HepG2 (cell line): ENCODE results near the gene NUDT22. TPM values are rescaled to one million over a fixed set of nuclear protein-coding genes. Genes with fewer than 3 reads are reported as not detected.

Source experiments
- ATAC-seq: fragments of 200-7000 bp; cut with Tn5 transposase; 3 replicates; pipeline ENCODE4 v1.9.1; 2020; ENCODE audit warnings: mild to moderate bottlenecking, moderate library complexity
- BruUV-seq: library from RNA; stranded (reverse); fragments of 400-500 nt; replicated peaks from 2 replicates; lab custom pipeline; 2021; lab: Mats Ljungman, UMichigan
- CTCF ChIA-PET: fragments of 300-600 bp; formaldehyde crosslinking; extraction: SDS; loops from one replicate; lab custom pipeline; 2021; ENCODE audit warnings: low total read pairs, inconsistent platforms, low intra/inter-chr PET ratio; lab: Yijun Ruan, JAX
- POLR2A ChIA-PET: fragments of 350-600 bp; sonication (Branson Sonifier 250); formaldehyde crosslinking; loops from one replicate; lab custom pipeline; 2020; ENCODE audit warnings: antibody characterized with exemption, inconsistent platforms; lab: Yijun Ruan, JAX
- DNase-seq: peaks from one replicate; pipeline ENCODE4 v3.0.0-alpha.2; 2015; ENCODE audit warnings: low spot score
- FAIRE-seq: peaks from 3 replicates; lab custom pipeline; 2011; peaks lifted over from hg19 to GRCh38; lab: Jason Lieb, UNC
- H2AFZ ChIP-seq: one replicate; pipeline ENCODE4 v1.6.1; 2011; ENCODE audit warnings: low read length, inconsistent platforms
- H3K27ac ChIP-seq: fragments of 300-600 bp; 3 replicates; pipeline ENCODE4 v1.8.0; 2011; ENCODE audit warnings: mixed run types, mild to moderate bottlenecking, mixed read lengths, low read length, inconsistent platforms; ENCODE audit not compliant: insufficient read depth; ENCODE audit errors: extremely low read length
- H3K27me3 ChIP-seq, 2 experiments: fragments of 200-600 bp in 1 of 2; 2 replicates in 1 of 2; 3 replicates in 1 of 2; pipeline versions ENCODE4 v1.6.0 to v1.8.0; 2011; ENCODE audit warnings: low read length in 2 of 2, mild to moderate bottlenecking in 2 of 2, moderate library complexity in 2 of 2, inconsistent platforms in 1 of 2; ENCODE audit not compliant: insufficient read depth in 2 of 2, control insufficient read depth in 1 of 2
- H3K36me3 ChIP-seq, 2 experiments: fragments of 200-600 bp in 1 of 2; replicated peaks in 1 of 2; 2 replicates in 1 of 2; 3 replicates in 1 of 2; pipeline versions ENCODE4 v1.5.1 to v1.8.0; 2011; ENCODE audit warnings: low read length in 2 of 2, inconsistent platforms in 1 of 2; ENCODE audit not compliant: insufficient read depth in 2 of 2, control insufficient read depth in 1 of 2
- H3K4me1 ChIP-seq: 2 replicates; pipeline ENCODE4 v1.5.1; 2012; ENCODE audit warnings: low read length, inconsistent platforms; ENCODE audit not compliant: insufficient read depth
- H3K4me2 ChIP-seq: 2 replicates; pipeline ENCODE4 v1.6.0; 2011; ENCODE audit warnings: low read depth, low read length, inconsistent platforms
- H3K4me3 ChIP-seq, 3 experiments: fragments of 200-600 bp in 1 of 3; sonication (generic), shearing (Covaris generic) in 1 of 3; replicated peaks in 1 of 3; 2 replicates each; pipeline ENCODE4 v1.5.1; 2011 to 2016; ENCODE audit warnings: low read length in 3 of 3, inconsistent platforms in 2 of 3, low read depth in 2 of 3, mild to moderate bottlenecking in 2 of 3, control low read depth in 1 of 3, mixed read lengths in 1 of 3; ENCODE audit not compliant: insufficient read depth in 1 of 3
- H3K79me2 ChIP-seq: one replicate; pipeline ENCODE4 v1.6.1; 2011; ENCODE audit warnings: low read length, inconsistent platforms; ENCODE audit not compliant: insufficient read depth
- H3K9ac ChIP-seq: 2 replicates; pipeline ENCODE4 v1.6.0; 2011; ENCODE audit warnings: mild to moderate bottlenecking, low read depth, low read length, inconsistent platforms; ENCODE audit not compliant: insufficient read depth
- H3K9me3 ChIP-seq: 2 replicates; pipeline ENCODE4 v1.5.1; 2012; ENCODE audit warnings: mild to moderate bottlenecking, low read length
- H4K20me1 ChIP-seq: 2 replicates; pipeline ENCODE4 v1.6.0; 2011; ENCODE audit warnings: inconsistent platforms, mild to moderate bottlenecking, low read length, moderate library complexity; ENCODE audit not compliant: insufficient read depth
- ARNTL ChIP-seq: sonication (generic); formaldehyde crosslinking; IDR thresholded peaks from 2 replicates; pipeline ENCODE4 v1.4.0; 2020; ENCODE audit warnings: mild to moderate bottlenecking, missing genetic modification reagents
- ATRX ChIP-seq: sonication (generic); formaldehyde crosslinking; IDR thresholded peaks from 2 replicates; pipeline ENCODE4 v1.4.0; 2020; ENCODE audit warnings: missing genetic modification reagents, borderline replicate concordance
- HCFC1 ChIP-seq: fragments of 150-350 bp; IDR thresholded peaks from 2 replicates; pipeline ENCODE4 v1.6.1; 2014; ENCODE audit warnings: low read depth, low read length
- NR2F6 ChIP-seq, 2 experiments: IDR thresholded peaks; 2 replicates each; pipeline ENCODE4 v1.6.1; 2016; ENCODE audit warnings: antibody characterized with exemption in 1 of 2, mild to moderate bottlenecking in 1 of 2
- PAX8 ChIP-seq: sonication (generic); formaldehyde crosslinking; IDR thresholded peaks from 2 replicates; pipeline ENCODE4 v1.8.0; 2022; ENCODE audit warnings: mild to moderate bottlenecking, missing genetic modification reagents, borderline replicate concordance
- TBP ChIP-seq: sonication (generic); formaldehyde crosslinking; IDR thresholded peaks from 2 replicates; pipeline ENCODE4 v1.5.0; 2020; ENCODE audit warnings: missing genetic modification reagents
- TCF7L2 ChIP-seq: IDR thresholded peaks from 2 replicates; pipeline ENCODE4 v1.6.1; 2011; ENCODE audit warnings: mild to moderate bottlenecking, low read depth, low read length, moderate library complexity
- ZC3H13 ChIP-seq: sonication (generic); formaldehyde crosslinking; IDR thresholded peaks from 2 replicates; pipeline ENCODE4 v1.8.1; 2023; ENCODE audit warnings: mild to moderate bottlenecking, missing genetic modification reagents, moderate library complexity
- ZNF232 ChIP-seq: sonication (generic); formaldehyde crosslinking; IDR thresholded peaks from 2 replicates; pipeline ENCODE4 v1.4.0; 2020; ENCODE audit warnings: missing genetic modification reagents, borderline replicate concordance
- ZNF598 ChIP-seq: sonication (generic); formaldehyde crosslinking; IDR thresholded peaks from 2 replicates; pipeline ENCODE4 v1.5.1; 2020; ENCODE audit warnings: mild to moderate bottlenecking, missing genetic modification reagents, borderline replicate concordance
- ZNF629 ChIP-seq: sonication (generic); formaldehyde crosslinking; conservative IDR thresholded peaks from 2 replicates; pipeline ENCODE4 v1.5.0; 2020; ENCODE audit warnings: missing genetic modification reagents
- ZNF780A ChIP-seq: sonication (generic); formaldehyde crosslinking; IDR thresholded peaks from 2 replicates; pipeline ENCODE4 v1.8.0; 2022; ENCODE audit warnings: mild to moderate bottlenecking, missing genetic modification reagents, moderate library complexity
- WGBS: methylation state at CpG from one replicate; pipeline ENCODE4 v1.1.6; 2017; ENCODE audit warnings: low lambda C conversion rate; 5-methylcytosine and 5-hydroxymethylcytosine counted together
- in situ Hi-C: cut with HindIII; loops from 2 replicates; pipeline ENCODE4 v1.10.0; 2017; ENCODE audit warnings: low pct_unique_long_range_greater_than_20kb; ENCODE audit not compliant: extremely low pct_ligation_motif_present
- intact Hi-C: fragments of 100-400 bp; cut with micrococcal nuclease; formaldehyde crosslinking; loops from one replicate; pipeline ENCODE4 v1.10.0; 2022; ENCODE audit not compliant: unreplicated experiment
- polyA plus RNA-seq, 8 experiments: library from polyadenylated mRNA; depleted of rRNA in 3 of 8; stranded (reverse) in 7 of 8; unstranded in 1 of 8; fragments of >200 nt; fragmentation: Illumina TruSeq in 4 of 8; extraction: Trizol in 4 of 8; gene quantifications; 2 replicates each; pipeline versions ENCODE4 v1.2.1 to v1.2.3, GENCODE V29; 2011 to 2016; ENCODE audit warnings: low read depth in 4 of 8, missing spikeins in 1 of 8, mixed read lengths in 1 of 8; ENCODE audit not compliant: insufficient read depth in 1 of 8
- total RNA-seq, 5 experiments: library from RNA; depleted of rRNA; stranded (reverse); fragments of >200 nt; fragmentation: Illumina TruSeq; extraction: Trizol; gene quantifications; 2 replicates each; pipeline ENCODE4 v1.2.3, GENCODE V29; 2016; ENCODE audit warnings: low read depth in 1 of 5
- TF ChIP-seq, protein P1 (sequence below): IDR thresholded peaks from 2 replicates; pipeline ENCODE4 v1.6.1; 2016; ENCODE audit warnings: low read depth, borderline replicate concordance
- TF ChIP-seq, protein P2 (sequence below): sonication (generic); formaldehyde crosslinking; IDR thresholded peaks from 2 replicates; pipeline ENCODE4 v1.4.0; 2020; ENCODE audit warnings: missing genetic modification reagents, borderline replicate concordance
- TF ChIP-seq, protein P3 (sequence below): sonication (generic); formaldehyde crosslinking; IDR thresholded peaks from 2 replicates; pipeline ENCODE4 v1.5.0; 2020; ENCODE audit warnings: missing genetic modification reagents
- TF ChIP-seq, protein P4 (sequence below): sonication (generic); formaldehyde crosslinking; IDR thresholded peaks from 2 replicates; pipeline ENCODE4 v1.5.0; 2020; ENCODE audit warnings: mild to moderate bottlenecking, missing genetic modification reagents

NUDT22 gene
- total and polyA plus RNA-seq, 2 of the 13 experiments (the other 11 are each of a cell fraction or from before 2014, with no cell fraction given) = 33.5 to 39.8 TPM

DNA sequence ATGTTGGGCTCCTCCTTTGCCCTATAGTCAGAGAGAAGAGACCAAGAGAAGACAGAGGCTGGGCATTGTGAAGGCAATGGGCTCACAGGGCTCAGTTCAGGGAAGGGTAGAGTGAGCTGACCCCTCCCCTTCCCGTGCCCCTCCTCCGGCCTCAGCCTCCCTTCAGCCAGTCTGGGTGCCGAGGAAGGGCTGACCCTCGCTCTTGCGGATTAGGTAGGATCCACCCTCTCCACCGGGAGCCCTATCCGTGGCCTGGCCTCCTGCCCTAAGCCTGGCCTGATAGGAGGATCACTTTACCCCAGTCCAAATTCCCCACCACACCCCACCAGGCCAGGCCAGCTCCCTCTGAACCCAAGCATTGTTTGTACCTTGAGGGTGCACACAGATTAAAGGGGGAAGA is 22.5 kb downstream of the NUDT22 start:
- in situ Hi-C loops (no loop called here), intact Hi-C loops (loop anchor here (5.0 kb wide), 1 partner anchor 54 kb away; the partner anchor contains the start of gene CATSPERZ)
- H2AFZ ChIP-seq = no peak overlapping the region
- H3K36me3 ChIP-seq = peaks cover 0 to 7% of the 10 kb centered on the region in 2 experiments; a peak in 2 of 5 replicates
- WGBS = 0% methylated on average over 1 of the region's 7 CpGs
- BruUV-seq = no TSS peak
- no peak for DNase-seq
- peaks cover 66% of the 10 kb centered on the region for H3K4me1 ChIP-seq
- H3K4me3 ChIP-seq = peak overlapping the region; percentile 13 to 89 (median 84); a peak in 3 of 6 replicates
- no peaks in the 10 kb centered on the region for H4K20me1 ChIP-seq
- no peak for ATAC-seq
- peaks cover 20% of the 10 kb centered on the region for H3K79me2 ChIP-seq
- no peak overlapping the region for H3K27ac ChIP-seq
- no peaks in the 10 kb centered on the region; a peak in 1 of 5 replicates for H3K27me3 ChIP-seq
- H3K9me3 ChIP-seq = no peaks in the 10 kb centered on the region
- H3K9ac ChIP-seq = peak overlapping the region; percentile 81
- FAIRE-seq = no peak
- ChIA-PET CTCF (no interaction called here), POLR2A (interaction anchor here (1.4 to 8.3 kb wide), 2 partner anchors 21 to 69 kb away, joined by 3 to 113 read pairs; partner anchors contain the start of genes PRDX5 and TRMT112)
- H3K4me2 ChIP-seq = peak overlapping the region; percentile 100
- TF ChIP-seq ZNF629 (CRISPR knock-in tag) = peak; percentile 80
- TF ChIP-seq ZNF598 (CRISPR knock-in tag) = 0 out of 2 replicates have a peak, but pooled peaks have one; percentile 46
- peak; percentile 12; the same call in 1 of the 2 replicates for TF ChIP-seq NR2F6 (IDR thresholded peaks at IDR 0.05)
- no peak for TF ChIP-seq NR2F6 (CRISPR knock-in tag; IDR thresholded peaks at IDR 0.05)
- no peak for TF ChIP-seq TBP (CRISPR knock-in tag)
- TF ChIP-seq, protein P1, sequence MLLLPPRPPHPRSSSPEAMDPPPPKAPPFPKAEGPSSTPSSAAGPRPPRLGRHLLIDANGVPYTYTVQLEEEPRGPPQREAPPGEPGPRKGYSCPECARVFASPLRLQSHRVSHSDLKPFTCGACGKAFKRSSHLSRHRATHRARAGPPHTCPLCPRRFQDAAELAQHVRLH (CRISPR knock-in tag) = no peak
- TF ChIP-seq, protein P2, sequence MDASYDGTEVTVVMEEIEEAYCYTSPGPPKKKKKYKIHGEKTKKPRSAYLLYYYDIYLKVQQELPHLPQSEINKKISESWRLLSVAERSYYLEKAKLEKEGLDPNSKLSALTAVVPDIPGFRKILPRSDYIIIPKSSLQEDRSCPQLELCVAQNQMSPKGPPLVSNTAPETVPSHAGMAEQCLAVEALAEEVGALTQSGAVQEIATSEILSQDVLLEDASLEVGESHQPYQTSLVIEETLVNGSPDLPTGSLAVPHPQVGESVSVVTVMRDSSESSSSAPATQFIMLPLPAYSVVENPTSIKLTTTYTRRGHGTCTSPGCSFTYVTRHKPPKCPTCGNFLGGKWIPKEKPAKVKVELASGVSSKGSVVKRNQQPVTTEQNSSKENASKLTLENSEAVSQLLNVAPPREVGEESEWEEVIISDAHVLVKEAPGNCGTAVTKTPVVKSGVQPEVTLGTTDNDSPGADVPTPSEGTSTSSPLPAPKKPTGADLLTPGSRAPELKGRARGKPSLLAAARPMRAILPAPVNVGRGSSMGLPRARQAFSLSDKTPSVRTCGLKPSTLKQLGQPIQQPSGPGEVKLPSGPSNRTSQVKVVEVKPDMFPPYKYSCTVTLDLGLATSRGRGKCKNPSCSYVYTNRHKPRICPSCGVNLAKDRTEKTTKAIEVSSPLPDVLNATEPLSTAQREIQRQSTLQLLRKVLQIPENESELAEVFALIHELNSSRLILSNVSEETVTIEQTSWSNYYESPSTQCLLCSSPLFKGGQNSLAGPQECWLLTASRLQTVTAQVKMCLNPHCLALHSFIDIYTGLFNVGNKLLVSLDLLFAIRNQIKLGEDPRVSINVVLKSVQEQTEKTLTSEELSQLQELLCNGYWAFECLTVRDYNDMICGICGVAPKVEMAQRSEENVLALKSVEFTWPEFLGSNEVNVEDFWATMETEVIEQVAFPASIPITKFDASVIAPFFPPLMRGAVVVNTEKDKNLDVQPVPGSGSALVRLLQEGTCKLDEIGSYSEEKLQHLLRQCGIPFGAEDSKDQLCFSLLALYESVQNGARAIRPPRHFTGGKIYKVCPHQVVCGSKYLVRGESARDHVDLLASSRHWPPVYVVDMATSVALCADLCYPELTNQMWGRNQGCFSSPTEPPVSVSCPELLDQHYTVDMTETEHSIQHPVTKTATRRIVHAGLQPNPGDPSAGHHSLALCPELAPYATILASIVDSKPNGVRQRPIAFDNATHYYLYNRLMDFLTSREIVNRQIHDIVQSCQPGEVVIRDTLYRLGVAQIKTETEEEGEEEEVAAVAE (CRISPR knock-in tag) = no peak
- TF ChIP-seq, protein P3, sequence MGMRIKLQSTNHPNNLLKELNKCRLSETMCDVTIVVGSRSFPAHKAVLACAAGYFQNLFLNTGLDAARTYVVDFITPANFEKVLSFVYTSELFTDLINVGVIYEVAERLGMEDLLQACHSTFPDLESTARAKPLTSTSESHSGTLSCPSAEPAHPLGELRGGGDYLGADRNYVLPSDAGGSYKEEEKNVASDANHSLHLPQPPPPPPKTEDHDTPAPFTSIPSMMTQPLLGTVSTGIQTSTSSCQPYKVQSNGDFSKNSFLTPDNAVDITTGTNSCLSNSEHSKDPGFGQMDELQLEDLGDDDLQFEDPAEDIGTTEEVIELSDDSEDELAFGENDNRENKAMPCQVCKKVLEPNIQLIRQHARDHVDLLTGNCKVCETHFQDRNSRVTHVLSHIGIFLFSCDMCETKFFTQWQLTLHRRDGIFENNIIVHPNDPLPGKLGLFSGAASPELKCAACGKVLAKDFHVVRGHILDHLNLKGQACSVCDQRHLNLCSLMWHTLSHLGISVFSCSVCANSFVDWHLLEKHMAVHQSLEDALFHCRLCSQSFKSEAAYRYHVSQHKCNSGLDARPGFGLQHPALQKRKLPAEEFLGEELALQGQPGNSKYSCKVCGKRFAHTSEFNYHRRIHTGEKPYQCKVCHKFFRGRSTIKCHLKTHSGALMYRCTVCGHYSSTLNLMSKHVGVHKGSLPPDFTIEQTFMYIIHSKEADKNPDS = no peak
- no peak for TF ChIP-seq ZC3H13
- no peak for TF ChIP-seq PAX8 (CRISPR knock-in tag)
- TF ChIP-seq ZNF780A (CRISPR knock-in tag) = no peak
- no peak for TF ChIP-seq ATRX (CRISPR knock-in tag)
- no peak for TF ChIP-seq TCF7L2
- no peak for TF ChIP-seq ZNF232 (CRISPR knock-in tag)
- TF ChIP-seq HCFC1 = no peak
- TF ChIP-seq, protein P4, sequence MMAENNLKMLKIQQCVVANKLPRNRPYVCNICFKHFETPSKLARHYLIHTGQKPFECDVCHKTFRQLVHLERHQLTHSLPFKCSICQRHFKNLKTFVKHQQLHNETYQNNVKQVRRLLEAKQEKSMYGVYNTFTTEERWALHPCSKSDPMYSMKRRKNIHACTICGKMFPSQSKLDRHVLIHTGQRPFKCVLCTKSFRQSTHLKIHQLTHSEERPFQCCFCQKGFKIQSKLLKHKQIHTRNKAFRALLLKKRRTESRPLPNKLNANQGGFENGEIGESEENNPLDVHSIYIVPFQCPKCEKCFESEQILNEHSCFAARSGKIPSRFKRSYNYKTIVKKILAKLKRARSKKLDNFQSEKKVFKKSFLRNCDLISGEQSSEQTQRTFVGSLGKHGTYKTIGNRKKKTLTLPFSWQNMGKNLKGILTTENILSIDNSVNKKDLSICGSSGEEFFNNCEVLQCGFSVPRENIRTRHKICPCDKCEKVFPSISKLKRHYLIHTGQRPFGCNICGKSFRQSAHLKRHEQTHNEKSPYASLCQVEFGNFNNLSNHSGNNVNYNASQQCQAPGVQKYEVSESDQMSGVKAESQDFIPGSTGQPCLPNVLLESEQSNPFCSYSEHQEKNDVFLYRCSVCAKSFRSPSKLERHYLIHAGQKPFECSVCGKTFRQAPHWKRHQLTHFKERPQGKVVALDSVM = 0 out of 2 replicates have a peak, but pooled peaks have one; percentile 17
- no peak for TF ChIP-seq ARNTL (CRISPR knock-in tag)
